Measurements from ENCODE around the gene MAT2B.

DNA sequence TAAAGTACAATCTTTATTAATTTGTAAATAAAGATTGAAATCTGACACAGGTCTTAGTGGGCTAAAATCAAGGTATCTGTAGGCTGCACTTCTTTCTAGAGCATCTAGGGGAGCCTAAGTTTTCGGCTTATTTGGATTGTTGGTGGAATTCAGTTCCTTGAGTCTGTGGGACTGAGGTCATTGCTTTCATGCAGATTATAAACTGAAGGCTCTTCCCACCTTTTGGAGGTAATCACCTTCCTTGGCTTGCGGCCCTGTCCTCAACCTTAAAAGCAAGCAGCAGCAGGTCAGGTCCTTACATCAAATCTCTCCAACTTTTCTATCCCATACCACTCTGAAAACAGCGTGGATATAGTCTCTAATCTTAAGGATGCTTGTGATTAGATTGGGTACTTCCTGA lies 25.9 kb downstream of the MAT2B start:
- TF ChIP-seq CTCF (IDR thresholded peaks at IDR 0.05) (no peak), ZFX (IDR thresholded peaks at IDR 0.05; ENCODE audit: borderline replicate concordance) (no peak)

Measured in 22Rv1 (cell line).